HEK293 (cell line): Measurements from ENCODE around the gene UCK2.

Experiments
- CTCF ChIP-seq: fragments of 450-650 bp; formaldehyde crosslinking; IDR thresholded peaks from 2 replicates; pipeline ENCODE4 v1.5.1; 2016; ENCODE audit warnings: missing biosample characterization, missing genetic modification characterization
- GLIS1 ChIP-seq: fragments of 450-650 bp; formaldehyde crosslinking; IDR thresholded peaks from 2 replicates; pipeline ENCODE4 v1.5.1; 2016; ENCODE audit warnings: missing biosample characterization, missing genetic modification characterization
- PATZ1 ChIP-seq: fragments of 450-650 bp; formaldehyde crosslinking; IDR thresholded peaks from 2 replicates; pipeline ENCODE4 v1.5.1; 2016; ENCODE audit warnings: missing biosample characterization, missing genetic modification characterization
- ZBTB10 ChIP-seq: fragments of 450-650 bp; formaldehyde crosslinking; IDR thresholded peaks from 2 replicates; pipeline ENCODE4 v1.5.1; 2016; ENCODE audit warnings: missing biosample characterization, missing genetic modification characterization
- ZNF140 ChIP-seq: fragments of 450-650 bp; formaldehyde crosslinking; IDR thresholded peaks from 2 replicates; pipeline ENCODE4 v1.5.1; 2016; ENCODE audit warnings: missing biosample characterization, missing genetic modification characterization
- ZNF324 ChIP-seq: fragments of 450-650 bp; formaldehyde crosslinking; IDR thresholded peaks from 2 replicates; pipeline ENCODE4 v1.5.1; 2016; ENCODE audit warnings: missing biosample characterization, missing genetic modification characterization
- ZNF561 ChIP-seq: fragments of 450-650 bp; IDR thresholded peaks from 2 replicates; pipeline ENCODE4 v1.5.1; 2018; ENCODE audit warnings: missing biosample characterization, missing genetic modification characterization, borderline replicate concordance

GRCh38 chr1:165896277-165896676 is 68.9 kb downstream of the UCK2 start:
- no peak for TF ChIP-seq ZNF324
- TF ChIP-seq CTCF (tag by site-specific recombination): no peak
- no peak for TF ChIP-seq ZBTB10 (tag by site-specific recombination)
- no peak for TF ChIP-seq GLIS1 (tag by site-specific recombination)
- no peak for TF ChIP-seq PATZ1 (tag by site-specific recombination)
- TF ChIP-seq ZNF561 (tag by site-specific recombination): no peak
- TF ChIP-seq ZNF140 (tag by site-specific recombination): no peak
